ENCODE measurements around the gene TGOLN2.
"Not testable (repeated sequence)": the region's sequence is repeated elsewhere in the genome, so short reads cannot be mapped to it uniquely, and the experiment has no call there.

The TGOLN2 gene

DNA sequence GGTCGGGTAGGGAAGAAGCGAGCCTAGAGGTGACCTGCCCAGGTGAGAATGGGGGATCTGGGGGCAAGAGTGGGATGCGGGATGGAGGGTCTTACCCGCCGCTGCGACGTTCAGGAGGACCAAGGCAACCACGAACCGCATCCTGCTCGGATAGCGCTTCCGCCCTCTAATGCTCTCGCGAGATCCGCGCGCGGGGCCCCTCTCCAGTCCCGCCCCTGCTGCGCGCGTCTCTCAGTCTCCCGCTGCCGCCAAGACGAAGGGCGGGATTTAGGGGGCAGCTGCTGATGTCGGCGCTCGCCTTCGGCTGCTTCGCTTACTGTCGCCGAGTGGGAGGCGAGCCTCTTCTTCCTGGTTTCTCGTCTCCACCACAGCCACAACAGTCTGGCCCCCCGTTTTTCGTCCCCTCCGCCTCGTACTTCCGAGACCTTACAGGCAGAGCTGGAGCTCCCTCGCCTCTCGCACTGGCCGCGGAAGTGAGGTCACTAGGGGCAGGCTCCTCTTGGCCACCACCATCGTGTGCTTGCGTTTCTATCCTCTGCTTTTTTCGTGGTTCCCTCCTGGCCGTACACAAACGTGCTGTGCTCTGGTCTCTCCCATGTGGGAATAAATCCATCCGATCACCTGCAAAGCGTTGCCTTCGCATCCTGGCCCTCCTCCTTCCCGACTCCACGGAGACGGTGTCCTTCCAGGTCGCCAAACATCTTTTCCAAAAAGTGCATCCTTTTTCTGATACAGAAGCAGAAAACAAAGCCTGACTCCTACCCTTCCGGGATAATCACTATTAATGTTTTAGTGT lies at the start of gene TGOLN2:
TSS of gene TGOLN2 (minus strand) at position 168 of the 796 bp plus-strand sequence. CDS start at position 141, 27 bp downstream.
- DNase-seq (ENCODE audit: low spot score), result peak; percentile 90

DNA sequence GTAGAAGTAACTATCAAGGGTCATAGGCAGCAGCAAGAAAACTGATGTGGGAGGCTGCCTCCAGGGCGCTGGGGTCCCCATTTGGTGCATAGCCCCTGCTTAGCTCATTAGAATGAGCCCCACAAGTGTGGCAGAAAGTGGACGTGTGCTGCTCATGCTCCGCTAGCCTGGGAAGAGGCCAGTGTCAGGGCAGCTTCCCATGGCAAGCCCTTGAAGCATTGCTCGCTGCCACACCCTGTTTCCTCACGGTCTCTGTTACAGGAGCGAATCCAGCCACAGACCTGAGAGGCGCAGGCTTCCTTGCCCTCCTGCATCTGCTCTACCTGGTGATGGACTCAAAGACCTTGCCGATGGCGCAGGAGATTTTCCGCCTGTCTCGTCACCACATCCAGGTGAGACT lies 49.3 kb upstream of the TGOLN2 start:
- DNase-seq (ENCODE audit: low spot score), result no peak

DNA sequence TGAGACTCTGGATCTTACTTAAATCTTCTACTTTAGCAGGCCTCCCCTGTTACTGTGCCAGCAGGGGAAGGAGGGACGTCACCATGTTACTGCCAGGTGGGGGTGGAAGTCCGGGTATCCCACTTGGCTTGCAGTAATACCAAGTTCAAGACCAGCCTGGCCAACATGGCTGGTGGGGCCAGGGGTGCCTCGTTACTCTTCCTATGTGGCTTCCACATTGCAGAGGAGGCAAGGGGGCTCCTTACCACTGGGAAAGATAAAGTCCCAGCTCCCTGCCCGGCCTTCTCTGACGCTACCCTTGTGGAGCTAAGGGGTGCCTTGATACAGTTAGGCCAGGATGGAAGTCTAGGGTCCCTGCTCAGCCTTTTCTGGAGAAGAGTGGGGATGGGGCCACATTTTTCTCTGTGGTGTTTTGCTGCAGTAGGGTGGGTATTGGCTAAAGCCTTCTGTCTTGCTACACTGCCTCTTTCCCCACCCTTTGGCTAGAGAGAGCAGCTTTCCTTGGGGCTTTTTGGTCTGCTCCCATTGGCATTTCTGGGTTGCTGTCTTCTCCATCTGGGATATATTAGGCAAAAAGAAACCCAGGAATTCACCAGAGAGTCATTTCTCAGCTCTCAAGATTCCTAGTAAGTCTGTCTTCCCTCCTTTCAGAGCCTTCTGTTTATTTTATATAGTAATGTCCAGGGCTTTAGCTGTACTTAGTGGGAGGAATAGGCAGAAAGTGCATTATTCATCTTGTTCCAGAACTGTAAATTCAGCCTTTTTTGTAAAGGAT lies 48.7 kb upstream of the TGOLN2 start:
- no peak for DNase-seq (ENCODE audit: low spot score)

DNA sequence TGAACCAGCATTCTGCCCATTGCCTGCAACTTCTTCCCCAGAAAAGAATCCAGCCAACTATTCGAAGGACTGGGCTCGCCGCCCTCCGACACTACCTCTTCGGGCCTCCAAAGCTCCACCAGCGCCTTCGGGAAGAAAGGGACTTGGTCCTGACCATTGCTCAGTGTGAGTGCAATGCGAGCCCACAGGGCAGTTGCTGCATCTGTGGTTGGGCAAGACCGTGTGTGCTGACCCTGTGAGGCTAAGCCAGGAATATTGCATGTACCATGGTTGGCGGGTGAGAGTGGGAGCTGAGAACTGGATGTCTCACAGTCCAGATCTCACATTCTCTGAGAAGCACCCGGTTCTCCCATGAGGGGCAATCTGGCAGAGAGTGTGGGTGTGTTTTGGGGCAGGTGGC lies 43.3 kb upstream of the TGOLN2 start:
- DNase-seq (ENCODE audit: low spot score), result no peak

DNA sequence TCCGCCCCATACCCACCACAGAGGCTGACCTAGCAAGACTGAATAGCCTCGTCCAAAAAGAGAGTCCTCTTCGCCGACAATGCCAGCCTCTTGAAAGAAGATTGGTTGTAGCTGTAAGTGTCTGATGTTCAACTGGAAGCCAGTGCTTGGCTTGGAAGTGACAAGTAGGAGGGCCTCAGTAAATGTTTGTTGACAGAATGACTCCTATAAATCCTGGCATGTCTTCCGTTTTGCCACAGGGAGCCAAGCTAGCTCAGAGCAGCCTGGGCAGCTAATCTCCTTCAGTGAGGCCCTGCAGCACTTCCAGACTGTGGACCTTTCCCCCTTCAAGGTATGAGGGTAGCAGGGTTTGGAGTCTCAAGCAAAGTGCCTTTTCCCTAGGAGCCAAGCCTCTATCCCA lies 41.7 kb upstream of the TGOLN2 start:
- DNase-seq (ENCODE audit: low spot score), result no peak

DNA sequence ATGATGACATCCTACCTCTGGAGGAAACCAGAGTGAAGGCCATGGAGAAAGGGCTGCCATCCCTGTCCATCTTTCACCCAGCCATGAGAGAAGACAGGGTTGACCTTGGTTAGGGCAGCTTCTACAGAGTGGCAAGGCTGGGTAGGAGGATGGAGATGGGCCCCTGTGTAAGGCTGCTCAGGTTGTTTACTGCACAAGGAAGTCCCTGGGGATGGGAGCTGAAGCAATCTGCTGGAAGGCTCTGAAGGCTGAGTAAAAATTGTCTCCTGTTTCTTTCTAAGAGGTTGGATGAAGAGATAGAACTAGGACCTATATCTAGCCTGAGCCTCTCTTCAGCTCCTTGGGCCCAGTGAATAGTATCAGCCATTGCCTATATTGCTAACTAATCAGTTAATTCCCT lies 41.1 kb upstream of the TGOLN2 start:
- no peak for DNase-seq (ENCODE audit: low spot score)

DNA sequence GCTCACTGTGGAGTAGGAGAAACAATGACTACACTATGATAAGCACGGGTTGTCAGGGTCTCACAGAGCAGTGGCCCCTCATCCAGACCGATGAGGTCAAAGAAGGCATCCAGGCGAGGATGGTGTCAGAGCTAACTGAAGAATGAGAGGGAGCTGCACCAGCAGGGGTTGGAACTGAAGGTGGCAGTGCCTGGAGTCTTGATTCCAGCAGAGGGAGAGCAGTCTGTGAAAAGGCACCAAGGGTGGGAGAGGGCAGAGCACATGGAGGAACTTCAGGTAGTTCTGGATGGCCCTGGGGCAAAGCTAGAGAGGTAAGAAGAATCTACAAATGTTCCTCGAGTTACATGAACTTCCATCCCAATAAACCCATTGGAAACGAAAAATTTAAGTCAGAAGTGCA lies 39.4 kb upstream of the TGOLN2 start:
- DNase-seq (ENCODE audit: low spot score), result no peak

DNA sequence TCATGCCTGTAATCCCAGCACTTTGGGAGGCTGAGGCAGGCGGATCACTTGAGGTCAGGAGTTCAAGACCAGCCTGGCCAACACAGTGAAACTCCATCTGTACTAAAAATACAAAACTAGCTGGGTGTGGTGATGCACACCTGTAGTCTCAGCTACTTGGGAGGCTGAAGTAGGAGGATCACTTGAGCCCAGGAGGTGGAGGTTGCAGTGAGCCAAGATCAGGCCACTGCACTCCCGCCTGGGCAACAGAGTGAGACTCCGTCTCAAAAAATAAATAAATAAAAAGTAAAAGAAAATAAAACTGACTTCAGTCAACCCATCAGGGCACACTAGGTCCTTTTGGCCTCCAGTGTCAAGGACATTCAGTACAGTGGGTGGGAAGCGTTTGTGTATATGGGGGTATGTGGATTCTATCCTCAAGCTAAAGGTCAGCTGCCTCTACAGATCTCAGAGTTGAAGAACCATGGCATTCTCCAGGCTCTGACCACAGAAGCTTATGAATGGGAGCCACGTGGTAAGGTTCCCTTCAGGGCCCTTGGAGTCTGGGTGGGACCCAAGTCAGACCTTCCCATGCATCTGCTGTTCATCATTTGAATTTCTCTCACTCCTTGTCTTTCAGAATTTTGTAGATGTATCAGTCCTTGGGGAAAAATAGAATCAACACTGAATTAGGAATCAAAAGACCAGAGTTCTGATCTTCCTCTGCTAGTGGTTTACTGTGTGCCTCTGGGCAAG lies 35.0 kb upstream of the TGOLN2 start:
- not testable (repeated sequence) for DNase-seq (ENCODE audit: low spot score)

DNA sequence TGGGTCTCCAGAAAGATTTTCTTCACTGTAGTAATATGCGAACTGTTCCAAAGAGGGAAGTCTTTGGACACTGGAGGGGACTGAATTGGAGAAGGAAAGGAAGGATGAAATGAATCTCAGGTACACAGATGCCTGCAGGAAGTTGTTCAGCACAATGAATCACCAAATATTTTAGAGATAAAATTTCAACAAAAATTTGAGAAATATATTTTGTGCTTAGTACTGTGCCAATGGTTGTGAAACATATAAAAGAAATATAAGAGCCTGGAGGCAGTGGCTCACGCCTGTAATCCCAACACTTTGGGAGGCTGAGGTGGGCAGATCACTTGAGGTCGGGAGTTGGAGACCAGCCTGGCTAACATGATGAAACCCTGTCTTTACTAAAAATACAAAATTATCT lies 29.9 kb upstream of the TGOLN2 start:
- DNase-seq (ENCODE audit: low spot score), result no peak

DNA sequence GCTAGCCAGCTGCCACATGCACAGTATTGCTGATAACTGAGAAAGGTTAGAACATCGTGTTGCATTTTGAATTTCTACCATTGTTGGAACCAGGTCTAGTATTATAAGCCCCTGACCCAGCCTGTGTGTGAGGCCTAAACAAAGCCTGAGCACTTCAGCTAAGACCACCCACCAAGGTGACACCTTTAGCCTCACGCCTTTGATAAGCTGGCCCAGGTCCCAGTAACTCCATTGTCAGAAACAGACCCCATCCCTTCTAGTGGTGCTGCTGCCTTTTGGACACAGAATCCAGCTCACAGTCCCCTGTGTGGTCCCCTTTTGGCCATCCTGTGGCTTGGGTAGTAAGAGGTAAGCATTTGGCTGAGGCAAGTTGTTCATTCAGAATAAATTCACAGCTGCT lies 28.4 kb upstream of the TGOLN2 start:
- no peak for DNase-seq (ENCODE audit: low spot score)

DNA sequence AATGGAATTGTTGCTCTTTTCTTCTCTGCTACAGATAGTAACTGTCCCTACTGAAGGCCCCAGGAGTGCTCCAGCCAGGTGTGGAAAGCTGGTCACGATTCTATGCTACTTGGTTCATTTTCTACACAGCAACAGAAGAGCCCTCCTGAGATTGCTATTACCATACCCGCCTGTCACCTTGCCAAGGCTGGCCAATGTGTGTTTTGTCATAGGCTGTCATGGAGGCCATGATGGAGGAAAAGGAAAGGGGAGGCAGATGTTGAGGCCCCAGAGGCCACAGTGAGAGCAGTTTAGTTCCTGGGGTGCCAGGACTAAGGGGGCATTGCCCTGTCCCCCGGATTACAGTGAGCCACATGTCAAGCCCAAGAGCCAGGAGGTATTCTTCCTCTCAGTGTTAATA lies 27.7 kb upstream of the TGOLN2 start:
- DNase-seq (ENCODE audit: low spot score), result no peak

DNA sequence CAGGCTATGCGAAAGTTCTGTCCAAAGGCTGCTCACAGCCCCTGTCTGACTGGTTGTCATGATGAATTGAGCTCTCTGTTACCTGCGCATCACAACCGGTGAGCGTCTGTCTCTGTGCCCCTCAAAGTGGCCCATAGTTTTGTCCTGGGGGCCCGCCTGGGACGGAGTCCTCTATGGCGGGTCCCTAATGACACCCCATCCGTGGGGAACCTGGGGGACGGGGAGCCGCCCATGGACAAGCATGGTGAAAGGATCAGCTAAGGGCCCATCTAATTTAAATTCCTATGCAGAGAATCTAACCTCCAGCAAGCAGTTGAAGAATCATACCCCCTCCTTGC lies 27.3 kb upstream of the TGOLN2 start:
- DNase-seq (ENCODE audit: low spot score), result no peak

DNA sequence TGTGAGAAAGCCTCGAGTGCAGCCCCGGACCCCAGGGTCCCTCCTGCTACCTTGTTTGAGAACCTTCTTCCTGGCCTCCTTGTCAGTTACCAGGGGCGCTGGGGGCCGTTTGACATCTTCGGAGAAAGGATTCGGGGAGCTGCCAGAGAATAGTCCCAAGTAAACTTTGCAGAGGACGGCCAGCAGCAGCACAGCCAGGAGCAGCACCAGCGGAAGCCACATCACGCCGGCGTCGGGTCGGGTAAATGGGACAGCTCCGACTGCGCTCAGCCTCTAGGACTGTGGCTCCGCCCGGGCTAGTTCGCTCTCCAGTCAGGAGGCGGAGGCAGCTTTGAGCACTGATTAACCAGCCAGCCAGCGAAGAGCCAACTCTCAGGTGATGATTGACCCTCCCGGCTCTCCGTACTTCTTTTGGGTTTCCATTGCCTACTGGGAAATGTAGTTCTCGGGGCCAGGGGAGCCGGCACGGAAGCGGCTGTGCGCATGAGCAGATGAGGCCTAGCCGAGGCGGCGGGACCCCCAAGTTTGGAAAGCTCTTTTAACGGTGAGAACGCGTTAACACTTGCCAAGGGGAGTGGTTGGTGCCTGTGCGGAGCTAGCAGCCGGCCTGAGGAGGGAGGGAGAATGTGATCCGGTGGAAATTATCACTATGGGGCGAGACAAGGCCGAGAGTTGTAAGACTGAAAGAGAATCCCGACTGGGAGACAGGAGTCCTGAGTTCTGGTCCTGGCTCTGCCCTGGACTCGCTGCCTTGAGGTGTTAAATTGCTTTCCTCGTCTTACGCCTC lies 26.7 kb upstream of the TGOLN2 start, which contains the start of the genes ELMOD3 and RETSAT:
TSS of gene ELMOD3 (plus strand) at position 484 of the 787 bp plus-strand sequence. CDS start 2,430 bp downstream, outside the sequence.
TSS of gene RETSAT (minus strand) at position 243 of the 787 bp plus-strand sequence. CDS start at position 222, 21 bp downstream.
- DNase-seq (ENCODE audit: low spot score), result peak; percentile 97

DNA sequence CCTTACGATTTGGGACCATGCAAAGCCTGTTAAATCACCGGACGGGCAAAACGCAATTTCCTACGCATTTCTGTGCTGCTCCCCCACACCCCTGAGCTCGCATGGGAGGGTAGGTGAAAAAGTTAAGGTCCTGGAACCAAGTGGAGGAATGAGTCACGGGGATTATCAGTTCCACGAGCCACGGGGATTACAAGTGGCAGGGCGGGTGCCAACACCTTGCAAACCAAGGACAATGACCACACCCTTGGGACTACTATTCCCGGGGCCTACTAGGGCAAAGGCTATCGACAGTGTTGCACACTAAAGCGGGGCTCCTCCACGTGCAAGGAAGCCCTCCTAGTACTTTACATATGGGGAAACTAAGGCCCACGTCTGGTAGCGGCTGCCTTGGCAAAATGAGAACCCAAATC lies 26.1 kb upstream of the TGOLN2 start:
- DNase-seq (ENCODE audit: low spot score), result peak; percentile 14

DNA sequence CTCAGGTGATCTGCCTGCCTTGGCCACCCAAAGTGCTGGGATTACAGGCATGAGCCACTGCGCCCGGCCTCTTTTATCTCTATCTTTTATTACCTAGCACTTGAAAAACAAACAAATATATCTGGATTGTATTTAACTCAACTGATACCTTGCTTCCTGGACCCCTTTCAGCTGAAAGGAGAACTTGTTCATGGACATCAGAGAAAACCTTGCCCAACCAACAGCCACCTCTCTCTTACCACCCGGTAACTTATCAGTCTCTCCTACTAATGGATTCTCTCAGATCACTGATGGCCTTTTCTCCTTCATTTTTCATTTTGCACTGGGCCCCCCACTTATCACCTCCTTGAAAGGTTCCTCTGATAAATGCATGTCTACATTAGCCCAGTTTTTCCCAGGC lies 19.8 kb upstream of the TGOLN2 start:
- no peak for DNase-seq (ENCODE audit: low spot score)

DNA sequence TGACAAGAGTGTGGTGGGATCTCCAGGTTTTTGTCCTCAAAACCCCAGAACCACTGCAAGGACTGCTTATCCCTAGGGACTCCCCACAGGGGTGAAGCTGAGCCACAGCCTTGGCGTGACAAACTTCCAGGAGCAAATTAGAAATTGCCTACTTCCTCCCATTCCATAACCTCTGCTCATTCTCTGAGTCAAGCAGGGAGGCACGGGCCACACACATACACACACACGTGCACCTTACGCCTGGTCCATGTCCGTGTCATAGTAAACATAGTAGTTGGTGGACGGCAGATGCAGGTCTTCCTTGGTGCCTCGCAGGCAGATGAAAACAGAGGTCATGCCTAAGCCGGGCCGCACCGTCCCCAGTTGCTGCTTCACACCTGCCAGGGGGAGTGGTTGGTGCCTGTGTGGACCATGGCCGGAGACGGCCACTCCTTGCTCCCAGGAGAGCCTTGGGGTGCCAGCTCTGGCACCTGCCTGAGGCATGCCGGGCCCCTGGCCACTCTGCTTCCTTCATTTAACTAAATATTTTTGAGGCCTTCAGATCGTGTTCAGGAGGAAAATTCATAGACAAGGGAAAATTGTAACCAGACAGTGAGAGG lies 16.7 kb upstream of the TGOLN2 start:
- DNase-seq (ENCODE audit: low spot score), result no peak

DNA sequence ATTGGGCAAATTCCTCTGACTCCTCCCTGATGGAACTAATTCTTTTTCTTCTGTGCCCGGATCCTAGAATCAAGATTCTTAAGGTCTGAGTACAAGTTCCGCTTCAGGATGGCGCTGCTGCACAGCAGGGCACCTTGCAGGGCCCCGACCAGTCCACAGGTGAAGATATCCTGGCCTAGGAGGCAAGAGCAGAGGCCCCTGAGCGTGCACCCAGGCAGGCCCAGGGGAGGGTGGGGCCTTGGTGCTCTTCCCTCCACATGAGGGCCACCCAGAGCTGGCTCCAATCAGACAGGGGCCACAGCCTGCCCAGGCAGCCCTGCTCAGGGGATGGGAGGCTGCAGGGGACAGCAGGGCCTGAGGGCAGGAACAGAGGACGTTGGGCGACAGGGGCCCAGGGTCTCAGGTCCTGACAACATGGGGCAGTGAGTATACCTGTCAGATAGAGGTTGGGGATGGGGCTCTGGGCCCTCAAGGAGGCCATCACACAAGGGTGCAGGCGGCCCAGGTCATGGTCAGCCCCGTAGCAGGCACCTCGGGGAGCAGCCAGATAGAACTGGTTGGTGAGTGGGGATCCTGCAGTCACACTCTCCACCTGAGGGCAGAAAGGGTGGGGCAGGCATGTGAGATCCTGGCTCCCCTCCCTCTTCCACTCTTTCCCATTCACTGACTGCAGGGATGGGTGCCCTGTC lies 15.6 kb upstream of the TGOLN2 start:
- not testable (repeated sequence) for DNase-seq (ENCODE audit: low spot score)

DNA sequence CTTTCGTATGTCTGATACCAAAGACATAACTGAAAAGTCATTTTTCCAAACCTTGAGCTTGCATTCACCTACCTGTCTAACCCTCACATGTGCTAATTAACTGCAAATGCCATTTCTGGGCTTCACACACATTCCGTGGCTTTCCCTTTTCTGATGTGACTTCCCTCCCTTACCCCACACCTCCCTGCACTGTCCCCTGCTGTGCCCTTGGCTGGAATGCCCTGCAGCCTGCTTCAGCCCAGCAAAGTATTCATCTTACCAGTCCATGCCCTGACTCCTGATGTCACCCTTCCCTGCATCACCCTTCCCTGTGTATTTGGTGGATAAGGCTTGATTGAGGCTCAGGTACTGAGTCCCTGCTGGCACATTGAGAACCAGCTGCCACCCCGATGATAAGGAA lies 14.4 kb upstream of the TGOLN2 start:
- no peak for DNase-seq (ENCODE audit: low spot score)

DNA sequence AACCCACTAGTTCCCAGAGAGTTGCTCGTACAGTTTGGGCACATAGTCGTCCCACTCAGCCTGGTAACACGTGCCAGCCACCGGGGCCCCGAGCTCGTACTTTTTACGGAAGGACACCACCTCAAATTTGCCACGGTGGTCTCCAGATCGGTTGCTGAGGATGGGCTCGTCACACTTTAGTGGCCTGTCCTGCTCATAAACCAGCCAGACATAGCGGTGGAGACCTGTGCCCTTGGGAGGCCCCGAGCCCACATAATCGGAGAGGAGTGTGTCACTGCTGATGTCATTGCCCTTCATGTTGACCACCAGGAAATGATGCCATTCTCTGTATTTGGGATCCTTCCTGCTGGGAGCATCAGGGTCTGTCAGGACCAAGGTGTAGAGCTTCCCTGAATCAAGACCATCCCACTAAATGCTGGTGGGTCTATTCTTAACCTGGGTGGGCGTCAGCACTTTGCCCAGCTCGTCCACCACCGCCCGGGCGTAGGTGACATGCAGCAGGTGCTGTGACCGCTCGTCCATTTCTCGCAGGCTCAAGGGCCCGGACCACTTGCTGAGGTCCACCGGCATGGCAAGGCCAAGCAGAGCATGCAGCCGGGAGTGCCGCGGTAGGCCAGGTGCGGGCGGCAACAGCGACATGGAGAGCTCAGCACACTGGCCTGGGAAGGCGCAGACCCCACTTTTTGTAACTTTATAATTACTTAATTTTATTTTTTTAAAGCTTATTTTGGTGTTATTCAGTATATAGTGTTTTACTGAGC lies 13.7 kb upstream of the TGOLN2 start:
- DNase-seq (ENCODE audit: low spot score), result no peak
